Measurements from ENCODE around the gene ZNF701. TPM values are rescaled to one million over a fixed set of nuclear protein-coding genes. Genes with fewer than 3 reads are reported as not detected.
"Not testable (repeated sequence)": the region's sequence is repeated elsewhere in the genome, so short reads cannot be mapped to it uniquely, and the experiment has no call there.

The ZNF701 gene
- total and polyA plus RNA-seq, 12 donors = 3.0 to 27.9 (median 20.1) TPM

DNA sequence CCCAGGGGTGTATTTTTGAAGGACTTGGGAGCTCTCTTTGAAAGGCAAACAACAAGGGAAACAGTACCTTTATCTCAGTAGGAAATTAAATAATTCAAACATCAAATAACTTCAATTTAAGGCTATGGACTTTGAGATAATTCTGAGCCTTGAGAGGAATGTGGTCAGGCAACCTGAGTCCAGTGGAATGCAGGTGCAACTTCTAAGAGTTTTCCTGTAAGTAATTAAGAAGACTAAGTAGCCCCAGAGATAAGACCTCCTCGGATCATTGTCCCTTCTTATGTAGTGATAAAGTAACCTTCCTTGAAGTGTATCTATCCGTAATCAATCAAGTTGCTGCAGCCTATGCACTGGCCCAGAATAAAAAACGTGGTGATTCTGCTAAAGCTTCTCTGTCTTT lies 29.2 kb downstream of the ZNF701 start:
- 84 to 89% methylated on average over 3 of the region's 3 CpGs for WGBS, 2 donors
- Histone ChIP-seq H3K4me1 (peaks cover 5 to 18% (median 12%) of the 10 kb centered on the region in 9 donors), H3K4me3 (no peak overlapping the region), H3K27ac (no peak overlapping the region), H3K36me3 (peaks cover 0 to 28% (median 16%) of the 10 kb centered on the region in 9 donors), H3K27me3 (no peaks in the 10 kb centered on the region), H3K9me3 (peaks cover 0 to 37% (median 0%) of the 10 kb centered on the region in 11 donors)
- TF ChIP-seq, protein P1, sequence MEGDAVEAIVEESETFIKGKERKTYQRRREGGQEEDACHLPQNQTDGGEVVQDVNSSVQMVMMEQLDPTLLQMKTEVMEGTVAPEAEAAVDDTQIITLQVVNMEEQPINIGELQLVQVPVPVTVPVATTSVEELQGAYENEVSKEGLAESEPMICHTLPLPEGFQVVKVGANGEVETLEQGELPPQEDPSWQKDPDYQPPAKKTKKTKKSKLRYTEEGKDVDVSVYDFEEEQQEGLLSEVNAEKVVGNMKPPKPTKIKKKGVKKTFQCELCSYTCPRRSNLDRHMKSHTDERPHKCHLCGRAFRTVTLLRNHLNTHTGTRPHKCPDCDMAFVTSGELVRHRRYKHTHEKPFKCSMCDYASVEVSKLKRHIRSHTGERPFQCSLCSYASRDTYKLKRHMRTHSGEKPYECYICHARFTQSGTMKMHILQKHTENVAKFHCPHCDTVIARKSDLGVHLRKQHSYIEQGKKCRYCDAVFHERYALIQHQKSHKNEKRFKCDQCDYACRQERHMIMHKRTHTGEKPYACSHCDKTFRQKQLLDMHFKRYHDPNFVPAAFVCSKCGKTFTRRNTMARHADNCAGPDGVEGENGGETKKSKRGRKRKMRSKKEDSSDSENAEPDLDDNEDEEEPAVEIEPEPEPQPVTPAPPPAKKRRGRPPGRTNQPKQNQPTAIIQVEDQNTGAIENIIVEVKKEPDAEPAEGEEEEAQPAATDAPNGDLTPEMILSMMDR (IDR thresholded peaks at IDR 0.05) = no peak
- intact Hi-C loops (cut with DNase I) = no loop called here
- DNase-seq = no peak
- no peak for ATAC-seq

DNA sequence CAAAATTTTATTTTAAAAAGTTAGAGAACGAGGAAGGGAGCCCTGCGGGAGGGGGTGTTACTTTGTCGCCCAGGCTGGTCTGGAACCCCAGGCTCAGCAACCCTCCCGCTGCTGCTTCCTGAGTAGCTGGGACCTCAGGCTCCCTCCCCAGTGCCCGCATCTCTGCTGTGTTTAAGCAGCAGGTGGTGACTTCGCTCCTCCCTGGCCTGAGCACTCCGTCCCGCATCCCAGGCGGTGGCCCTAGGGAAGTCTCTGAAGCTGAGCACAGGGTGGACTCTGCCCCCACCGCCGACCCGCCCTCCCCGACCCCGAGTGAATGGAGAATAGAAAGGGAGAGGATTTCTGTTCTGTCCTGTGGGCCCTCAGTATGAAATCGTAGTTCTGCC lies 30.5 kb downstream of the ZNF701 start:
- H3K27ac ChIP-seq = peak overlapping the region in 9 of 10 donors; percentile 60 to 84 (median 67)

GRCh38 chr19:52601025-52601973 lies 31.2 kb downstream of the ZNF701 start:
- H3K27me3 ChIP-seq = no peaks in the 10 kb centered on the region
- DNase-seq (peak; percentile 94 to 96), ATAC-seq (peak; percentile 97 to 99 (median 99))
- intact Hi-C loops (cut with DNase I) = loop anchor here in 1 of 10 donors (10.0 kb wide), 2 partner anchors 94 to 144 kb away; no protein-coding TSS in a partner anchor
- 0 to 1% methylated on average over 62 of the region's 62 CpGs for WGBS, 2 donors
- H3K9me3 ChIP-seq = peaks cover 0 to 35% (median 0%) of the 10 kb centered on the region in 11 donors
- H3K36me3 ChIP-seq = peaks cover 0 to 11% (median 5%) of the 10 kb centered on the region in 9 donors
- peak overlapping the region; percentile 57 to 82 (median 65) for H3K4me3 ChIP-seq
- H3K27ac ChIP-seq = peak overlapping the region; percentile 9 to 84 (median 67)
- TF ChIP-seq, protein P1 (IDR thresholded peaks at IDR 0.05) = peak; percentile 9 to 68 (median 52)
- peaks cover 5 to 18% (median 12%) of the 10 kb centered on the region in 9 donors for H3K4me1 ChIP-seq

More for the DNA sequence above, 30.5 kb downstream of the ZNF701 start:
- peaks cover 0 to 35% (median 0%) of the 10 kb centered on the region in 11 donors for H3K9me3 ChIP-seq
- TF ChIP-seq, protein P1 (IDR thresholded peaks at IDR 0.05) = no peak
- peak in 1 of 2 donors; percentile 36 for DNase-seq
- ATAC-seq = peak; percentile 7 to 58 (median 37)
- peaks cover 5 to 18% (median 12%) of the 10 kb centered on the region in 9 donors for H3K4me1 ChIP-seq
- H3K4me3 ChIP-seq = peak overlapping the region; percentile 57 to 82 (median 65)
- 1 to 3% methylated on average over 15 of the region's 15 CpGs for WGBS, 2 donors
- peaks cover 0 to 18% (median 12%) of the 10 kb centered on the region in 9 donors for H3K36me3 ChIP-seq
- no peaks in the 10 kb centered on the region for H3K27me3 ChIP-seq
- intact Hi-C loops (cut with DNase I) = loop anchor here in 1 of 10 donors (10.0 kb wide), 2 partner anchors 94 to 144 kb away; no protein-coding TSS in a partner anchor

DNA sequence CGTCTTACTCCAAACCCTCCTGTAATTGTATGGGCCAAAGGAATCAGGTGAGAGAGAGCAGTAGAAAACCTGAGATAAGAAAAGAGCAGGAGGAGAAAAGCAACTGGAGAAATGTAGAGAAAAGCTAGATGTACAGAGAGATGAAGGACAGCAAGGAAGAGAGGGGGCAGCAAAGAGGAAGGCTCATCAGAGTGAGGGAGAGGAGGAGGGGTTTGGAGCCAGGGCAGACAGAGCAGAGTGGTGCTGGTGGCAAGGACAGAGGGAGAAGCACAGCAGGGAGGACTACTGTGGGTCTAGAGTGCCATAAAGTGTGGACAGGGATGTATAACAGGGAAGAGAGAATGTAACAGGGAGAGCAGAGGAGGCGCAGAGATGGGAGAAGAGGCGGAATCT lies 31.9 kb downstream of the ZNF701 start:
- Histone ChIP-seq H3K4me3 (peak overlapping the region in 9 of 10 donors; percentile 57 to 82 (median 65)), H3K9me3 (peaks cover 0 to 35% (median 0%) of the 10 kb centered on the region in 11 donors), H3K4me1 (peaks cover 5 to 18% (median 12%) of the 10 kb centered on the region in 9 donors), H3K27ac (peak overlapping the region in 9 of 10 donors; percentile 60 to 84 (median 67))
- WGBS, 2 donors = 59 to 60% methylated on average over 3 of the region's 3 CpGs
- DNase-seq, H3K36me3 ChIP-seq, H3K27me3 ChIP-seq: not testable (repeated sequence)
- TF ChIP-seq, protein P1 (IDR thresholded peaks at IDR 0.05) = peak in 4 of 9 donors; percentile 15 to 34 (median 24)
- peak in 5 of 8 donors; percentile 20 to 48 (median 34) for ATAC-seq
- intact Hi-C loops (cut with DNase I) = loop anchor here in 1 of 10 donors (10.0 kb wide), 2 partner anchors 93 to 143 kb away; no protein-coding TSS in a partner anchor

Data from heart right ventricle (tissue), 16 donors.